Naive thymus-derived CD8-positive, alpha-beta T cell (primary cell): ENCODE results near the gene SRXN1. TPM values are rescaled to one million over a fixed set of nuclear protein-coding genes. Genes with fewer than 3 reads are reported as not detected.
A peak's percentile ranks its signal among the peaks of the same experiment; 100 is the strongest.

Experiments used
- ATAC-seq, 2 donors: fragments of 150-1000 bp; cut with Tn5 transposase in 1 of 2; sonication (Bioruptor Pico), chemical (Tn5 transposase) in 1 of 2; 1 replicate in 1 of 2; 2 replicates in 1 of 2; pipeline ENCODE4 v1.10.0; 2021; ENCODE audit warnings: mild to moderate bottlenecking in 2 of 2, moderate library complexity in 2 of 2
- POLR2A ChIA-PET: fragments of 350-600 bp; sonication (Branson Sonifier 250); formaldehyde crosslinking; loops from one replicate; lab custom pipeline; 2021; ENCODE audit warnings: antibody characterized with exemption; lab: Charles Lee
- DNase-seq, 10 donors: peaks; one replicate each; pipeline versions ENCODE4 v3.0.0 to v3.0.0-alpha.2; 2020 to 2022
- H3K27ac Mint-ChIP-seq, 10 donors: one replicate each; pipeline ENCODE4 v1.8.0; 2020 to 2022; ENCODE audit warnings: mild to moderate bottlenecking in 10 of 10, mixed read lengths in 10 of 10, moderate library complexity in 4 of 10, inconsistent platforms in 1 of 10
- H3K27me3 Mint-ChIP-seq, 5 donors: one replicate each; pipeline ENCODE4 v1.8.0; 2021 to 2022; ENCODE audit warnings: mixed read lengths in 5 of 5
- H3K36me3 Mint-ChIP-seq, 3 donors: one replicate each; pipeline ENCODE4 v1.8.0; 2020 to 2022; ENCODE audit warnings: mixed read lengths in 3 of 3, mild to moderate bottlenecking in 2 of 3, inconsistent platforms in 1 of 3
- H3K4me1 Mint-ChIP-seq, 4 donors: one replicate each; pipeline ENCODE4 v1.8.0; 2021 to 2022; ENCODE audit warnings: mixed read lengths in 4 of 4
- H3K4me3 Mint-ChIP-seq, 10 donors: one replicate each; pipeline ENCODE4 v1.8.0; 2020 to 2022; ENCODE audit warnings: mild to moderate bottlenecking in 10 of 10, mixed read lengths in 10 of 10, moderate library complexity in 6 of 10, inconsistent platforms in 1 of 10
- H3K9me3 Mint-ChIP-seq, 9 donors: one replicate each; pipeline ENCODE4 v1.8.0; 2020 to 2022; ENCODE audit warnings: mixed read lengths in 9 of 9, mild to moderate bottlenecking in 3 of 9, inconsistent platforms in 1 of 9, moderate library complexity in 1 of 9
- polyA plus RNA-seq, 3 donors: library from polyadenylated mRNA; unstranded; fragments of 300-500 nt; fragmentation: Illumina TruSeq; gene quantifications; one replicate each; pipeline ENCODE4 v1.2.3, GENCODE V29; 2021
- total RNA-seq, 8 experiments: library from RNA in 2 of 8; stranded (reverse) in 2 of 8; gene quantifications; one replicate each; pipeline ENCODE4 v1.2.3 and lab custom pipeline; 2021 to 2026

Gene SRXN1
- total and polyA plus RNA-seq, 5 experiments from 2014 or later, result 0.26 to 15.6 (median 2.4) TPM

DNA sequence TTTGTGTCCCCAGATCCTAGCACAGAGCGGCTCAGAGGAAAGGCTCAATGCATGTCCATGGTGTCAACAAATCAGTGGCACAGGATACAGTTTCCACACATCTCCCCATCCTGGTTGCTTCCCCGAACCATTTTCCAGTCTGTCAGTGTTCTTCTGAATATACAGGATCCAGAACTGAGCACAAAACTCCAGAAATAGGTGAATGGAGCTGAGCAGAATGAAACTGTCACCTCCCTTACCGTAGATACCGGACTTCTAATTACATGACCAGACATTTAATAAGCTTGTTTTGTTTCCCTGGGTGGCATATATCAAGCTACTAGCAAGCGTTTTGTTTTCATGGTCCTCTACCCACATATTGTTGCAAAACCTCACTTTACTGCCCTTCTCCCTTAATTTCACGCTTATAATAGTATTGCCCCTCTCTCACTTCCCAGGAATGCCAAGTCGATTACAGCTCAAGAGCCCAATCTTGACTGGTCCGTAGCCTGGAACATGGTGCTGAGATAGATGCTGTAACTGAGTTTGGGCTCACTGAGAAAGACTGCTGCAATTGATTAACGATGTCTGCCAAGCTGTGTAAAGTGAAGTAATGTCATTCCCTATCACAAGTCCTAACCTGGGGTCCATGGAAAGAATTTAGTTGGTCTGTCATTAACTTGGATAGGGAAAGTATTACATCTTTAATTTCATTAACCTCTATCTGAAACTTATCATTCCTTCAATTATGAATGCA, 34.6 kb upstream of the SRXN1 start:
- peaks cover 7 to 52% (median 19%) of the 10 kb centered on the region in 5 donors for H3K27me3 Mint-ChIP-seq
- DNase-seq (no peak), ATAC-seq (no peak)
- peaks cover 0 to 4% (median 0%) of the 10 kb centered on the region in 9 donors for H3K9me3 Mint-ChIP-seq
- no peaks in the 10 kb centered on the region for H3K36me3 Mint-ChIP-seq
- H3K4me1 Mint-ChIP-seq, result no peaks in the 10 kb centered on the region
- no peak overlapping the region for H3K27ac Mint-ChIP-seq
- POLR2A ChIA-PET, result no interaction called here
- H3K4me3 Mint-ChIP-seq, result no peak overlapping the region

DNA sequence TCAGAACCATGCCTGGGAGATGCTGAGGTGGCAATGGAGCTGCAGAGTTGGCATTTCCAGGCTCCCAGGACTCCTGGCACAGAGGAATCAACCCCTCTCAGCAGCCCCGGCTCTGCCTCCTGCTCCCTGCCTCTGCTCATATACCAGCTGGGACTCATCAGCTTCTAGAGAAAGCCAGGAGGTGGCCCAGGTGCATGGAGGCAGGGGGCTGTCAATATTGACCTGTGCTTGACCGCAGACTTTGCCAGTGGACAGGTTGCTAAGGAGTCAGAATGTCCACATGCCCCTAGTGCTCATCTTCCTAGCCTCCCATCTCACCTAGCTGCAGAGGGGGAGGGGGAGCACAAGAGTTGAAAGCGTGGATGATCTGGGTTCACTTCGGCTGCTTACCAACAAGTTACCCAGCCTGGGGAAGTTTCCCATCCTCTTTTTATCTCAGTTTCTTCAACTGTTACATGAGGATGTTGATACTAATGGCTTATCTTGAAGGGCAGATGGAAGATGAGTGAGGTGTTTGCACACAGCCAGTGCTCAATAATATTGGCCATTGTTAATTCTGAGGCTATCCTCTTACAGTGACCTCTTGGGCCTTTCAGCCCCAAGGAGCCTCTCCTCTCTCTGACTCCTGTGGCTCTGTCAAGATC, 31.8 kb upstream of the SRXN1 start:
- POLR2A ChIA-PET, result no interaction called here
- no peak overlapping the region for H3K4me3 Mint-ChIP-seq
- no peaks in the 10 kb centered on the region for H3K36me3 Mint-ChIP-seq
- H3K9me3 Mint-ChIP-seq, result peaks cover 0 to 4% (median 0%) of the 10 kb centered on the region in 9 donors
- no peaks in the 10 kb centered on the region for H3K4me1 Mint-ChIP-seq
- peaks cover 10 to 61% (median 23%) of the 10 kb centered on the region in 5 donors for H3K27me3 Mint-ChIP-seq
- H3K27ac Mint-ChIP-seq, result no peak overlapping the region
- ATAC-seq, result no peak
- DNase-seq, result no peak

DNA sequence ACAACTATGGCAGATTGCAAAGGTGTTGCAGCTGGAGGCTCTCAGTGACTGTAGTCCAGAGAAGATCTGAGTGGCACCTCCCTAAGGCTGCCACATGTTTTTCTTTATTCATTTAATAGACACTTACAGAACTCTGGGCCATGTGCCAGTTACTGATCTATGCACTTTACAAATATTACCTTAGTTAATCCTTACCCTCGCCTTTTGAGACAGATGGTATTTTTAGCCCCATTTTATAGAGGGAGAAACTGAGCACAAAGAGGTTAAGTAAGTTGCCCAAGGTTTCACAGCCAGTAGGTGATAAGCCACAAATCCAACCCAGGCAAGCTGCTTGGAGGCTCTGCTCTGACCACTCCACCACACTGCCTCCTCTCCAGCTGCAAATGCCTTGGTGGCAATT, 29.1 kb upstream of the SRXN1 start:
- POLR2A ChIA-PET, result no interaction called here
- H3K27me3 Mint-ChIP-seq, result peaks cover 11 to 63% (median 34%) of the 10 kb centered on the region in 5 donors
- DNase-seq (no peak), ATAC-seq (no peak)
- peaks cover 0 to 3% (median 0%) of the 10 kb centered on the region in 9 donors for H3K9me3 Mint-ChIP-seq
- peaks cover 0 to 4% (median 0%) of the 10 kb centered on the region in 4 donors for H3K4me1 Mint-ChIP-seq
- H3K4me3 Mint-ChIP-seq, result no peak overlapping the region
- peaks cover 0 to 6% (median 0%) of the 10 kb centered on the region in 3 donors for H3K36me3 Mint-ChIP-seq
- no peak overlapping the region for H3K27ac Mint-ChIP-seq

DNA sequence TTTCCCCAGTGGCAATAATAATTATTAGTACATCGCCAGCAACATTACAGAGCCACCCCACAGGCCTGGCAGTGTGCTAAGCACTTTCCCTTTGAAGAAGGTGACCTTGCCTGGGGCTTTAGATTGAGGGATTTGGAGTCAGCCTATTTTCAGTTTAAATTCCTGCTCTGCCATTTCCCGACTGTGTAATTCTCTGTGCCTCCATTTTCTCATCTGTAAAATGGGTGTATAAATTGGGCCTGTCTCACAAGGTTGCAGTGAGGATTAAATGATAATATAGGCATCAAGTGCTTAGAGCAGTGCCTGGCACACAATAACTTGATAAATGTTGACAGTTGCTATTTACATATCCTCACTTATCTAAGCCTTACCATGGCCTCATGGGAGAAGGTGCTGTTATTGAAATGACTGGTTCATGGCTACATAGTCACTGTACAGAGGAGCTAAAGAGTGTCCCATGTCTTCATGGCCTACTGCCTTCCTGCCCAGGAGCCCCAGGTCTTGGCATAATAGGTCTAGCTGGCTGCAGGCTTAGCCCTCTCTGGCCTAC, 27.7 kb upstream of the SRXN1 start:
- ATAC-seq (no peak), DNase-seq (no peak)
- Mint-ChIP-seq H3K36me3 (peaks cover 0 to 6% (median 3%) of the 10 kb centered on the region in 3 donors), H3K27me3 (peaks cover 15 to 72% (median 36%) of the 10 kb centered on the region in 5 donors), H3K4me1 (peaks cover 4 to 12% (median 7%) of the 10 kb centered on the region in 4 donors), H3K27ac (no peak overlapping the region), H3K9me3 (peaks cover 0 to 3% (median 0%) of the 10 kb centered on the region in 9 donors), H3K4me3 (no peak overlapping the region)
- POLR2A ChIA-PET, result no interaction called here

DNA sequence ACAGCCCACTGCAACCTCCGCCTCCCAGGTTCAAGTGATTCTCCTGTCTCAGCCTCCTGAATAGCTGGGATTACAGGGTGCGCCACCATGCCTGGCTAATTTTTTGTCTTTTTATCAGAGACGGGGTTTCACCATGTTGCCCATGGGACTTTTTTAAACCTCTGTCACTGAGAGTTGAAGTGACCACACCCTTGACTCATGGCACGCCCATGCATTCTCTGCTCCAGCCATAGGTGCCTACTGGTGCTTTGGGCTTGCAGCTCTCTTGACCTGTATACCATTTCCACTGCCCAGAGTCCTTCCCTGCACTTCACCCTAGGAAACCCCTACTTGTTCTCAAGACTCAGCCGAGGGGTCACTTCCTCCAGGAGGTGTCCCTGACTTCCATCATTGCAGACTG, 25.0 kb upstream of the SRXN1 start:
- POLR2A ChIA-PET, result no interaction called here

DNA sequence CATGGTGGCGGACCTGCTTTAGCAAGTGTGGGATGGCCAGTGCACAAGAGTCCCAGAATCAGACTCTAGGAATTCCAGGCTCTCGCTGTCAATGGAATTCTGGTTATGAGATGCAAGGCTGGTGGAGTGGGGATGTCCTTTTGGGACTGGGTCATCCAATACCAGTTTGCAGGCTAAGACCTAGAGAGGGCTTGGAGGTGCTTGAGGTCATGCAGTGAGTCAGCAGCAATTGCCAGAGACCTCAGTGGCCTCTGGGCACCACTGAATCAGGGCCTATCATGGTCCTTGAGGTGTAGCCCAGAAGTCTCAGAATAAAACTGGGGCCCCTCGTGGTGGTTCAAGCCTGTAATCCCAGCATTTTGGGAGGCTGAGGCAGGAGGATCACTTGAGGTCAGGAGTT, 24.0 kb upstream of the SRXN1 start:
- DNase-seq, result peak in 1 of 10 donors; percentile 9
- Mint-ChIP-seq H3K36me3 (peaks cover 0 to 6% (median 3%) of the 10 kb centered on the region in 3 donors), H3K4me1 (peaks cover 7 to 14% (median 12%) of the 10 kb centered on the region in 4 donors), H3K4me3 (no peak overlapping the region), H3K9me3 (peaks cover 0 to 3% (median 0%) of the 10 kb centered on the region in 9 donors), H3K27ac (no peak overlapping the region), H3K27me3 (peaks cover 22 to 91% (median 49%) of the 10 kb centered on the region in 5 donors)
- no peak for ATAC-seq
- POLR2A ChIA-PET, result no interaction called here

More for the DNA sequence above, 25.0 kb upstream of the SRXN1 start:
- H3K9me3 Mint-ChIP-seq, result peaks cover 0 to 3% (median 0%) of the 10 kb centered on the region in 9 donors
- peaks cover 0 to 6% (median 3%) of the 10 kb centered on the region in 3 donors for H3K36me3 Mint-ChIP-seq
- H3K4me1 Mint-ChIP-seq, result peaks cover 7 to 13% (median 12%) of the 10 kb centered on the region in 4 donors
- no peak overlapping the region for H3K27ac Mint-ChIP-seq
- no peak for ATAC-seq
- DNase-seq, result no peak
- peaks cover 19 to 92% (median 44%) of the 10 kb centered on the region in 5 donors for H3K27me3 Mint-ChIP-seq
- no peak overlapping the region for H3K4me3 Mint-ChIP-seq

DNA sequence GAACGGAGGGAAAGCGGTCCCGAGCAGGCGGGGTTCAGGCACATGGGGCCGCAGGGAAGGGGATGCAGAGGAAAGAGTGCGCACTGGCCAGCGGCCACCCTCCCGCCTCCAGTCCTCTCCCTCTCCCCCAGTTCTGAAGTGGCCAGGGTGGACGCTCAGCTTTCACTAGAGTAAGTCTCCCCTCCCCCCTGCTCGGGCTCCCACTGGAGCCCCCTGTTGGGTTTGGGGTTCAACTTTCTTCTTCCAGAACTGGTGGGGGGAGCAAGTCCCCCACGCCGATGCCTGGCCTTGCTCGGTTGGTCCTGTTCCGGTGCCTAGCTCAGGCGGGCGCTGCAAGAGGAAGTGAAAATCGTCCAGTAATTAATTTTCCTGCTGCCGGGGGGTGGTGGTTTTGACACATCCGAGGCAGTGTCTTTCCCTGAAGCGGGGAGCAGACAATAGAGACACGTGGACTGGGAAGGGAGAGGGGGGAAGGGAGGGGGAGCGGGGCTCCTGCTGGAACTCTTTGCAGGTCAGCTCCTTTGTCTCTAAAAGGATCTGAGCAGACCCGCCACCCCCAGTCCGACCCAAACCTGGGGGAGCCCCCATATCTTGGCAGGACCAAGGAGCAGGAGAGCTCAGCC, 23.4 kb upstream of the SRXN1 start:
- ATAC-seq (no peak), DNase-seq (peak in 1 of 10 donors; percentile 54)
- H3K4me3 Mint-ChIP-seq, result peak overlapping the region in 3 of 10 donors; percentile 14 to 62 (median 27)
- H3K27ac Mint-ChIP-seq, result no peak overlapping the region
- H3K27me3 Mint-ChIP-seq, result peaks cover 23 to 91% (median 54%) of the 10 kb centered on the region in 5 donors
- peaks cover 0 to 3% (median 0%) of the 10 kb centered on the region in 9 donors for H3K9me3 Mint-ChIP-seq
- POLR2A ChIA-PET, result no interaction called here
- H3K36me3 Mint-ChIP-seq, result peaks cover 0 to 6% (median 3%) of the 10 kb centered on the region in 3 donors
- H3K4me1 Mint-ChIP-seq, result peaks cover 11 to 18% (median 12%) of the 10 kb centered on the region in 4 donors

DNA sequence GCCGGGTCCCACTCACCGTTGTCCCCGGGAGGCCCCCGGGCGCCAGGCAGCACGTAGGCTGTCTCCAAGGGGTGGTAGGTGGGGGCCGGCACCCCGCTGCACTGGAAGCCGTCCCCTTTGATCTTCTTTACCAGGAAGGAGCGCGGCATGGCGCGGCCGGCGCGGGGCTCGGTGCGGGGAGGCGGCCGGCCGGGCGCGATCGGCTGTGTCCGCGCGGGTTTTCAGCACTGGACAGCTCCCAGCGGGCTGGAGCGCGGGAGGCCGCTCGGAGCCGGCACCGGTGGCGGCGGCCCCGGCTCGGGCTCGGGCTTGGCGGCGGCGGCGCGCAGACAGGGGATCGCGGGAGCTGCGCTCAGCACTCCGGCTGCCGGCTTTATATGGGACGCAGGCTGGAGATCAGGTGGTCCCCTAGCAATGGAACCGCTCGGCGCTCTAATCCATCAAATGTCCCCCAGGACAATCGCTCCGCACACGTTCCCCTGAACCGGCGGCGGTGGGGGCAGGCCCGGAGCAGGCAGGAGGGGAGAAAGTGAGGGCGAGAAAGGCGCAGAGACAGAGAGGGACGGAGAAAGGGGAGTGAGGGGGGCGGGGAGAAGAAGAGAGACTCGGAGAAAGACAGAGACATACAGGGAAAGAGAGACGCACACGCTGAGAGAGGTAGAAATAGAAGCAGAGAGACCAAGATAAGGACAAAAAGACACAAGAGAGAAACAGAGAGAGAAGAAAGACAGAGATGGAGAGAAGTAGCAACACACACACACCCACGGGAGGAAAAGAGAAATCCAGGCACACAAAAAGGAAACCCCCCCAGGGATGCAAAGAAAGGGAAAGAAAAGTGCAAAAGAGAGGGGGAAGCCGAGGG, 22.7 kb upstream of the SRXN1 start, which contains the start of gene SCRT2:
SCRT2 (minus strand) TSS at position 350 of the 862 bp plus-strand sequence; CDS start at position 149, 201 bp downstream.
- DNase-seq, result peak; percentile 46 to 82 (median 64)
- ATAC-seq, result peak; percentile 85 to 96
- Mint-ChIP-seq H3K4me1 (peaks cover 11 to 19% (median 12%) of the 10 kb centered on the region in 4 donors), H3K36me3 (peaks cover 0 to 6% (median 3%) of the 10 kb centered on the region in 3 donors), H3K27ac (peak within 1 kb of the TSS in 2 of 10 donors; percentile 11 to 34), H3K4me3 (peak within 1 kb of the TSS in 9 of 10 donors; percentile 14 to 67 (median 40)), H3K9me3 (peaks cover 0 to 3% (median 0%) of the 10 kb centered on the region in 9 donors), H3K27me3 (peaks cover 29 to 92% (median 56%) of the 10 kb centered on the region in 5 donors)
- POLR2A ChIA-PET, result no interaction called here

DNA sequence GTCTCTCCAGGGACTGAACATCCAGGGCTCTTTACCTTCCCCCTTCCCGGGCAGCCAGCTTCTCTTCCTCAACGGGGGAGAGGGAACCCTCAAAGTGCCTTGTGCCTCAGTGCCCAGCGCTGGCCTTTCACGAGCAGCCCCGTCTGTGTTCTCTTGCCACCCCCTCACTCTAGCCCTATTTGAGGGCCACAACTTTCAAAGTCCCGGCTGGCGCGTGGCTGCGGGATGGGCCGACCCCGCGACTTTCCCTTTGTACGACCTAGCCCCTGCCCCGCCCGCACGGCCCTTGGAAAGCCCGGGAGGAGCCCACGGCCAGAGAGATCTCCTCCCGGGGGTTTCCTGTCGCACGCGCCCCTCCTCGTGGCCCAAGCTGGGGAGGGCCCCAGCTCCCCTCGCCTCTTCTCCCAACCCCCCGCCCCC, 22.0 kb upstream of the SRXN1 start:
- Mint-ChIP-seq H3K4me3 (peak overlapping the region in 3 of 10 donors; percentile 14 to 24 (median 19)), H3K4me1 (peaks cover 11 to 19% (median 12%) of the 10 kb centered on the region in 4 donors)

DNA sequence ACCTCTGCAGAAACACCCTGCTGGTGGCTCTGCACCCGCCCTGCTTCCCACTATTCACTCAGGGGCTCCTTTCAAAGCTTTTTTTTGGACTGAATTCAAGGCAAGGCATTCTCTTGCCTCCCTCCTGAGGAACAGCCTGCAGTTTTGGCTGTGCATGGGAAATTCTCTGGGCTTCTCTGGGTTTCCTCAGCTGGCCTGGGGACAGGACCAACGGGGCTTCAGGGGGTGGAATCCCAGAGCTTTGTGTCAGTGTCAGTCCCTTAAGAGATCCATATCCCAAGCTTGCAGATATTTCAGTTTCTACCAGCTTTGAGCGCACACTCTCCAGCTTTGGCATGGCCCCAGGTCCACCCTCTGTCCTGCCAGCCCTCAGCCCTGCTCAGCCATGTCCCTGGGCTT, 20.6 kb upstream of the SRXN1 start:
- peak overlapping the region in 1 of 10 donors; percentile 65 for H3K27ac Mint-ChIP-seq
- DNase-seq, result peak in 1 of 10 donors; percentile 28
- POLR2A ChIA-PET, result no interaction called here

More for the DNA sequence above, 22.0 kb upstream of the SRXN1 start:
- peak overlapping the region in 1 of 10 donors; percentile 11 for H3K27ac Mint-ChIP-seq
- DNase-seq, result peak in 1 of 10 donors; percentile 61
- peaks cover 0 to 6% (median 3%) of the 10 kb centered on the region in 3 donors for H3K36me3 Mint-ChIP-seq
- peaks cover 0 to 3% (median 0%) of the 10 kb centered on the region in 9 donors for H3K9me3 Mint-ChIP-seq
- no peak for ATAC-seq
- H3K27me3 Mint-ChIP-seq, result peaks cover 30 to 90% (median 58%) of the 10 kb centered on the region in 5 donors
- POLR2A ChIA-PET, result no interaction called here

DNA sequence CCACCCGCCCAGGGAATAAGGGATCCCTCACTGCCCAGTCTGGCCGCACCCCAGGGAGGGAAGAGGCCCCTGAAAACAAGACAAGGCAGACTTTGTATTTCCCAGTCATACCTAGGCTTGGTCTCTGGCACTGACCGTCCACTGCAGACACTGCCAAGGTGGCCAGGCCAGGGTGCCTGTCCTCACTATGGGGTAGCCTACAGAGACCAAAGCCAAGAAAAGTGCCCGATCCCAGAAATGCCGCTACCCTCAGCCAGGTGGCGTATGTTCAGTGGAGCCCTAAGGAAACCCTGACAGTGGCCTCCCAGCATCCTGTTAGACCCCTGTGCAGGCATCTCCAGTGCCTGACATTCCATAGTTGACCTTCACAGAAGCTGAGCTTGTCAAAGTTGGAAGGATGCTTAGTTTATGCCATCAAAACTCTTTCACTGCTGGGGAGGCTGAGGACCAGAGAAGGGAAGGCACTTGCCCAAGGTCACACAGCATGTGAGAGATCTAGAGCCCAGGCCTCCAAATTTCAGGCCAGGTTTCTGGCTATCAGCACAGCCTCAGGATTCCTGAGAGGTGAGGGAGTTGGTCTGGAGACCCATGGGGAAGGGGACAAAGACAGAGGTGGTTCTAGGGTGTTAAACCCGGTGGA, 20.1 kb upstream of the SRXN1 start:
- H3K36me3 Mint-ChIP-seq, result peaks cover 0 to 3% (median 0%) of the 10 kb centered on the region in 3 donors
- POLR2A ChIA-PET, result no interaction called here
- peaks cover 11 to 19% (median 12%) of the 10 kb centered on the region in 4 donors for H3K4me1 Mint-ChIP-seq
- ATAC-seq (no peak), DNase-seq (peak in 1 of 10 donors; percentile 11)
- H3K27me3 Mint-ChIP-seq, result peaks cover 30 to 78% (median 52%) of the 10 kb centered on the region in 5 donors
- H3K27ac Mint-ChIP-seq, result no peak overlapping the region
- no peak overlapping the region for H3K4me3 Mint-ChIP-seq
- no peaks in the 10 kb centered on the region for H3K9me3 Mint-ChIP-seq

More for the DNA sequence above, 20.6 kb upstream of the SRXN1 start:
- no peak for ATAC-seq
- Mint-ChIP-seq H3K27me3 (peaks cover 27 to 78% (median 56%) of the 10 kb centered on the region in 5 donors), H3K4me3 (peak overlapping the region in 1 of 10 donors; percentile 14), H3K9me3 (peaks cover 0 to under 1% (median 0%) of the 10 kb centered on the region in 9 donors), H3K4me1 (peaks cover 11 to 19% (median 12%) of the 10 kb centered on the region in 4 donors), H3K36me3 (peaks cover 0 to 3% (median 3%) of the 10 kb centered on the region in 3 donors)
